K562 (cell line): ENCODE measurements around the gene ATXN1. TPM values are rescaled to one million over a fixed set of nuclear protein-coding genes. Genes with fewer than 3 reads are reported as not detected.

Experiments used
- ATAC-seq: fragments of 200-7000 bp; cut with Tn5 transposase; 3 replicates; pipeline ENCODE4 v1.9.1; 2020; ENCODE audit warnings: moderate library complexity
- BruUV-seq: library from RNA; stranded (reverse); fragments of 400-500 nt; replicated peaks from 2 replicates; lab custom pipeline; 2021; lab: Mats Ljungman, UMichigan
- CTCF ChIA-PET: fragments of 300-600 bp; formaldehyde crosslinking; extraction: SDS; loops from one replicate; lab custom pipeline; 2021; ENCODE audit warnings: low intra/inter-chr PET ratio; lab: Yijun Ruan, JAX
- POLR2A ChIA-PET: fragments of 300-600, 350-650 bp; sonication (Branson Sonifier 250); formaldehyde crosslinking; extraction: SDS; loops from one replicate; lab custom pipeline; 2021; ENCODE audit warnings: antibody characterized with exemption, inconsistent platforms; lab: Yijun Ruan, JAX
- DNase-seq, 4 experiments: peaks; one replicate each; pipeline versions ENCODE4 v3.0.0 to v3.0.0-alpha.2; 2011 to 2018; ENCODE audit warnings: low spot score in 3 of 4, mixed read lengths in 3 of 4; ENCODE audit errors: extremely low read depth in 1 of 4
- FAIRE-seq: peaks from 2 replicates; lab custom pipeline; 2011; peaks lifted over from hg19 to GRCh38; lab: Jason Lieb, UNC
- H2AFZ ChIP-seq: 2 replicates; pipeline ENCODE4 v1.6.0; 2011; ENCODE audit warnings: low read depth, low read length, control low read depth, inconsistent platforms
- H3K27ac ChIP-seq: fragments of 200-600 bp; 3 replicates; pipeline ENCODE4 v1.8.0; 2011; ENCODE audit warnings: low read depth, mild to moderate bottlenecking, control low read depth, inconsistent platforms, low read length, moderate library complexity, mixed read lengths; ENCODE audit errors: extremely low read depth
- H3K27me3 ChIP-seq, 2 experiments: fragments of 300-600 bp in 1 of 2; 2 replicates in 1 of 2; 3 replicates in 1 of 2; pipeline versions ENCODE4 v1.6.0 to v1.8.0; 2011; ENCODE audit warnings: inconsistent platforms in 2 of 2, low read length in 2 of 2, mild to moderate bottlenecking in 1 of 2, mixed read lengths in 1 of 2, moderate library complexity in 1 of 2; ENCODE audit not compliant: control insufficient read depth in 2 of 2, insufficient read depth in 2 of 2
- H3K36me3 ChIP-seq: fragments of 300-600 bp; 3 replicates; pipeline ENCODE4 v1.8.0; 2011; ENCODE audit warnings: mild to moderate bottlenecking, low read length, inconsistent platforms; ENCODE audit not compliant: control insufficient read depth, insufficient read depth
- H3K4me1 ChIP-seq, 2 experiments: fragments of 200-600 bp in 1 of 2; replicated peaks in 1 of 2; 2 replicates in 1 of 2; 3 replicates in 1 of 2; pipeline versions ENCODE4 v1.5.1 to v1.8.0; 2011; ENCODE audit warnings: inconsistent platforms in 2 of 2, low read length in 2 of 2, mild to moderate bottlenecking in 1 of 2, mixed read lengths in 1 of 2, moderate library complexity in 1 of 2; ENCODE audit not compliant: control insufficient read depth in 2 of 2, insufficient read depth in 2 of 2
- H3K4me2 ChIP-seq: 2 replicates; pipeline ENCODE4 v1.6.1; 2011; ENCODE audit warnings: low read length, control low read depth, inconsistent platforms, mixed read lengths; ENCODE audit not compliant: insufficient read depth
- H3K4me3 ChIP-seq: fragments of 200-600 bp; sonication (generic), shearing (Covaris generic); 2 replicates; pipeline ENCODE4 v1.5.1; 2016; ENCODE audit warnings: control low read depth, inconsistent platforms
- H3K79me2 ChIP-seq: fragments of 200-600 bp; 3 replicates; pipeline ENCODE4 v1.8.0; 2011; ENCODE audit warnings: low read length, inconsistent platforms; ENCODE audit not compliant: control insufficient read depth, insufficient read depth
- H3K9ac ChIP-seq, 2 experiments: 2 replicates each; pipeline versions ENCODE4 v1.6.0 to v1.6.1; 2011; ENCODE audit warnings: low read depth in 2 of 2, low read length in 2 of 2, control low read depth in 1 of 2, inconsistent platforms in 1 of 2, mild to moderate bottlenecking in 1 of 2, mixed read lengths in 1 of 2; ENCODE audit not compliant: insufficient read depth in 1 of 2
- H3K9me1 ChIP-seq: one replicate; pipeline ENCODE4 v1.6.0; 2011; ENCODE audit warnings: inconsistent platforms, mild to moderate bottlenecking, low read length, moderate library complexity; ENCODE audit not compliant: control insufficient read depth, insufficient read depth
- H3K9me3 ChIP-seq: replicated peaks from 2 replicates; pipeline ENCODE4 v1.5.1; 2011; ENCODE audit warnings: low read depth, low read length, inconsistent platforms; ENCODE audit not compliant: control insufficient read depth, insufficient read depth
- H4K20me1 ChIP-seq: replicated peaks from 2 replicates; pipeline ENCODE4 v1.6.1; 2011; ENCODE audit warnings: low read length, inconsistent platforms, mixed read lengths; ENCODE audit not compliant: control insufficient read depth, insufficient read depth
- DMBX1 ChIP-seq: fragments of 250-450 bp; sonication (Bioruptor Pico); IDR thresholded peaks from 2 replicates; pipeline ENCODE4 v1.8.0; 2022; ENCODE audit warnings: inconsistent platforms, mild to moderate bottlenecking, moderate library complexity, borderline replicate concordance
- ETV5 ChIP-seq: sonication (generic); formaldehyde crosslinking; IDR thresholded peaks from 2 replicates; pipeline ENCODE4 v1.4.0; 2020; ENCODE audit warnings: low read depth, mild to moderate bottlenecking, missing genetic modification reagents
- GTF3C2 ChIP-seq: IDR thresholded peaks from 3 replicates; pipeline ENCODE4 v1.6.1; 2011; ENCODE audit warnings: borderline replicate concordance, mild to moderate bottlenecking, moderate library complexity; ENCODE audit not compliant: insufficient read length; ENCODE audit errors: extremely low read depth
- KDM5B ChIP-seq: fragments of 200-600 bp; sonication (generic); IDR thresholded peaks from 2 replicates; pipeline ENCODE4 v1.6.1; 2012; ENCODE audit warnings: low read depth, mild to moderate bottlenecking, moderate library complexity, low read length, control low read depth, inconsistent platforms; ENCODE audit not compliant: insufficient replicate concordance
- KLF10 ChIP-seq: fragments of 250-450 bp; sonication (Bioruptor Pico); IDR thresholded peaks from 2 replicates; pipeline ENCODE4 v1.6.1; 2021; ENCODE audit warnings: matching md5 sums
- RFX5 ChIP-seq: IDR thresholded peaks from 2 replicates; pipeline ENCODE4 v1.6.1; 2011; ENCODE audit warnings: low read depth, mild to moderate bottlenecking, improper control_type of control experiment, low read length
- SETDB1 ChIP-seq: IDR thresholded peaks from one replicate; pipeline ENCODE4 v1.6.1; 2012; ENCODE audit warnings: low read length, control low read depth, inconsistent platforms
- TFAM ChIP-seq: fragments of 250-450 bp; sonication (Bioruptor Pico); conservative IDR thresholded peaks from 2 replicates; pipeline ENCODE4 v1.5.0; 2021; ENCODE audit warnings: mild to moderate bottlenecking, moderate library complexity
- ZKSCAN8 ChIP-seq: fragments of 200-800 bp; sonication (Bioruptor generic); IDR thresholded peaks from 2 replicates; pipeline ENCODE4 v1.6.1; 2016; ENCODE audit warnings: missing genetic modification characterization, missing compliant biosample characterization
- WGBS: fragments of 100-300 bp; shearing (Covaris generic); methylation state at CpG from one replicate; pipeline ENCODE4 v1.1.6; 2016; ENCODE audit warnings: low coverage, mixed read lengths; ENCODE audit not compliant: insufficient coverage; ENCODE audit errors: missing lambda C conversion rate; 5-methylcytosine and 5-hydroxymethylcytosine counted together
- in situ Hi-C: fragments of 300-500 bp; cut with MboI; formaldehyde crosslinking; loops from 4 replicates; pipeline ENCODE4 v1.15.0; 2018; ENCODE audit warnings: inconsistent platforms, mixed read lengths
- intact Hi-C: fragments of 100-400 bp; cut with micrococcal nuclease; formaldehyde crosslinking; loops from 2 replicates; pipeline ENCODE4 v1.14.2; 2022
- polyA plus RNA-seq, 8 experiments: library from polyadenylated mRNA; depleted of rRNA in 4 of 8; stranded (reverse) in 5 of 8; unstranded in 3 of 8; fragments of >200 nt; fragmentation: Nextera tagmentation in 2 of 8; fragmentation: Illumina TruSeq in 1 of 8; extraction: Ambion mirVana in 2 of 8; extraction: Trizol in 1 of 8; gene quantifications; 2 replicates each; pipeline versions ENCODE4 v1.2.1 to v1.2.3, GENCODE V29; 2011 to 2014; ENCODE audit warnings: inconsistent platforms in 1 of 8, missing spikeins in 1 of 8
- total RNA-seq, 7 experiments: library from RNA; depleted of rRNA in 6 of 7; stranded (reverse); fragments of >200 nt in 6 of 7; fragmentation: Illumina TruSeq in 2 of 7; extraction: Trizol in 2 of 7; gene quantifications; 2 replicates each; pipeline versions ENCODE4 v1.2.1 to v1.2.3, GENCODE V29; 2011 to 2021; ENCODE audit warnings: low replicate concordance in 1 of 7

Gene ATXN1
- total and polyA plus RNA-seq, 9 of the 15 experiments (the other 6 are each of a cell fraction or from before 2014, with no cell fraction given), result under 0.01 to 1.2 (median 0.58) TPM

GRCh38 chr6:16329233-16329632 lies 432.0 kb downstream of the ATXN1 start:
- Histone ChIP-seq H3K27me3 (no peaks in the 10 kb centered on the region), H3K4me2 (no peak overlapping the region), H3K4me1 (peaks cover 12 to 16% of the 10 kb centered on the region in 2 experiments; a peak in 4 of 5 replicates), H3K9me1 (no peaks in the 10 kb centered on the region), H2AFZ (peak overlapping the region; percentile 33; the same call in 1 of the 2 replicates)
- ATAC-seq (no peak), DNase-seq (no peak)
- WGBS, result 36% methylated on average over 6 of the region's 6 CpGs
- in situ Hi-C loops, result no loop called here
- no peak for TF ChIP-seq ZKSCAN8
- no peak for TF ChIP-seq RFX5
- no peak for TF ChIP-seq KLF10 (CRISPR knock-in tag)
- TF ChIP-seq SETDB1, result no peak
- no peak for TF ChIP-seq ETV5 (CRISPR knock-in tag)
- no peak for TF ChIP-seq DMBX1 (CRISPR knock-in tag)
- no peak for TF ChIP-seq GTF3C2
- TF ChIP-seq TFAM (CRISPR knock-in tag), result no peak
- no peak for TF ChIP-seq KDM5B
- TF ChIP-seq, all 486 proteins: peak for 0
- no TSS peak for BruUV-seq
- no peaks in the 10 kb centered on the region for H3K9me3 ChIP-seq
- no peaks in the 10 kb centered on the region for H4K20me1 ChIP-seq
- H3K4me3 ChIP-seq, result no peak overlapping the region
- no peaks in the 10 kb centered on the region for H3K36me3 ChIP-seq
- POLR2A ChIA-PET, result interaction anchor here (0.5 kb wide), 1 partner anchor 1367 kb away, joined by 3 read pairs; no protein-coding TSS in a partner anchor
- H3K27ac ChIP-seq, result no peak overlapping the region
- intact Hi-C loops, result no loop called here
- CTCF ChIA-PET, result no interaction called here
- H3K79me2 ChIP-seq, result no peaks in the 10 kb centered on the region
- H3K9ac ChIP-seq, result peak overlapping the region in 1 of 2 experiments; percentile 6; a peak in 1 of 4 replicates
- no peak for FAIRE-seq
